Pancreas (tissue), 10 donors: ENCODE measurements around the gene GMPPA. TPM values are rescaled to one million over a fixed set of nuclear protein-coding genes. Genes with fewer than 3 reads are reported as not detected.
A peak's percentile ranks its signal among the peaks of the same experiment; 100 is the strongest.

Experiments
- ATAC-seq, 4 donors: fragments of 200-7000 bp; cut with Tn5 transposase; one replicate each; pipeline versions ENCODE4 v1.8.0 to v1.9.1; 2020; ENCODE audit warnings: mild to moderate bottlenecking in 4 of 4, moderate library complexity in 4 of 4
- DNase-seq, 6 donors: peaks; one replicate each; pipeline ENCODE4 v3.0.0-alpha.2; 2020
- FAIRE-seq: peaks from 2 replicates; lab custom pipeline; 2012; peaks lifted over from hg19 to GRCh38; lab: Jason Lieb, UNC
- H3K27ac ChIP-seq, 4 donors: fragments of 200-600 bp; sonication (generic); 1 replicate in 3 of 4; 2 replicates in 1 of 4; pipeline versions ENCODE4 v1.5.0 to v1.8.0; 2020
- H3K27me3 ChIP-seq, 4 donors: fragments of 200-600 bp; one replicate each; pipeline ENCODE4 v1.8.0; 2021
- H3K36me3 ChIP-seq, 3 donors: fragments of 200-600 bp; sonication (generic) in 1 of 3; one replicate each; pipeline versions ENCODE4 v1.5.0 to v1.8.0; 2020 to 2021
- H3K4me1 ChIP-seq, 3 donors: fragments of 200-600 bp; one replicate each; pipeline ENCODE4 v1.8.0; 2021
- H3K4me3 ChIP-seq, 4 donors: fragments of 200-600 bp; sonication (generic) in 2 of 4; one replicate each; pipeline versions ENCODE4 v1.5.0 to v1.8.0; 2020 to 2021
- H3K9me3 ChIP-seq, 4 donors: fragments of 200-600 bp; one replicate each; pipeline ENCODE4 v1.8.0; 2021
- CTCF ChIP-seq, 4 donors: fragments of 200-600 bp; sonication (generic) in 3 of 4; IDR thresholded peaks; one replicate each; pipeline versions ENCODE4 v1.5.0 to v1.8.0; 2021; ENCODE audit warnings: antibody characterized with exemption in 4 of 4
- whole genome bisulfite sequencing, 2 donors: extraction: QIAGEN DNeasy Blood & Tissue Kit; methylation state at CpG; one replicate each; pipeline ENCODE4 v1.1.7; 2013; 5-methylcytosine and 5-hydroxymethylcytosine counted together
- intact Hi-C, 3 donors: fragments of 100-400 bp; cut with DNase I; formaldehyde crosslinking; loops; one replicate each; pipeline versions ENCODE4 v1.11.1 to v1.14.2; 2022
- polyA plus RNA-seq, 2 donors: library from polyadenylated mRNA; stranded (reverse); fragments of 200-250 nt; gene quantifications; one replicate each; pipeline ENCODE4 v1.2.3, GENCODE V29; 2013
- total RNA-seq, 6 donors: library from RNA; stranded (reverse); fragmentation: NEBNext Ultra II Directional in 4 of 6; extraction: Animal tissue kit (Norgen Biotek cat#: 25700) in 4 of 6; gene quantifications; one replicate each; pipeline versions ENCODE4 v1.2.1 to v1.2.4, GENCODE V29; 2021 to 2023
- donor health status: healthy with polysubstance abuse.
- donor health status: DM: no; HTN: no; CAD: no; lungs with moderate emphysema.
- donor health status: DM: no; HTN: no; CAD: no.
- donor health status: control.
- donor health status: control.
- donor health status: Bipolar disorder and iron deficiency.
- donor health status: DM: yes; HTN: yes; CAD: no.
- donor health status: DM: no; HTN: no; CAD: no.
- donor health status: DM: no; HTN: no; CAD: no.
- donor health status: DM: yes; HTN: yes; CAD: no.

The GMPPA gene
- total and polyA plus RNA-seq, 8 donors: 24.4 to 90.8 (median 35.6) TPM

- ATAC-seq (no peak), FAIRE-seq (no peak), DNase-seq (peak in 1 of 6 donors; percentile 64)
- Histone ChIP-seq H3K36me3 (peaks cover 2 to 16% (median 7%) of the 10 kb centered on the region in 3 donors), H3K27me3 (no peaks in the 10 kb centered on the region), H3K9me3 (no peaks in the 10 kb centered on the region), H3K4me1 (peaks cover 0 to 9% (median 5%) of the 10 kb centered on the region in 3 donors), H3K4me3 (peak overlapping the region; percentile 75 to 92 (median 84)), H3K27ac (no peak overlapping the region)
- TF ChIP-seq CTCF (IDR thresholded peaks at IDR 0.05): no peak
- 26 to 40% methylated on average over 9 of the region's 9 CpGs for WGBS, 2 donors
- intact Hi-C loops: loop anchor here in 1 of 3 donors (5.0 kb wide), 1 partner anchor 98 kb away; no protein-coding TSS in a partner anchor
These were observed 45.9 kb downstream of the GMPPA start for GRCh38 chr2:219544567-219544966.

DNA sequence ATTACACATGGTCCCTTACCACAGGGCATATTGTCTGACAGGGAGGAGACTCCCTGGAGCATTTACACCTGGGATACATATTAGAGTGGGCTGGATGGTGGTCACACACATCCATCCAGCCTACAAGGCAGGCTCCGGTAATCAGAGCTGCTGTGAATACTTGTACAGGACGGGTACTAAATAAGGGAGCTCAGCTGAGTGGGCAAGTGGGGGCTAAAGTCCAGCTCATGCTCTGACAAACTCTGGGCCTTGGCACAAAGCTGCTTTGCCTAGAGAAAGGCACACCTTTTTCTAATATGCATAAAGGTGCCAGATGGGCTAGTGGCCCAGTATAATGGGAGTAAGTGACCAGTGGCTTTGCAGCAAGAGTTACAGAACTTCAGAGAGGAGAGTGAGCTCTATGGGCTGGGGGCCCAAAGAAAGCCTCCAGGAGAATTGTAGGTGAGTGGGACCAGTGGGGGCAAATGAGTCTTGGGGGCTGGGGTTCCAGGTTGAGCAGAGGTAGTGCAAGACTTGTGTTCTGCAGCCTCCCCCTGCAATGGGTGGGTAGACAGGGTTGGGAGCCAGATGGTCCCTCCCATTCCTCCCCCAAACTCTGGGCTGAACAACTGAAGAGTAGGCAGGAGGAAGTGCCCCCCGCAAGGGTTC lies 46.7 kb downstream of the GMPPA start:
- intact Hi-C loops: loop anchor here in 1 of 3 donors (5.0 kb wide), 1 partner anchor 87 kb away; no protein-coding TSS in a partner anchor
- H3K4me1 ChIP-seq: peaks cover 0 to 9% (median 5%) of the 10 kb centered on the region in 3 donors
- peaks cover 2 to 7% (median 2%) of the 10 kb centered on the region in 3 donors for H3K36me3 ChIP-seq
- no peak for TF ChIP-seq CTCF (IDR thresholded peaks at IDR 0.05)
- DNase-seq (no peak), FAIRE-seq (no peak), ATAC-seq (no peak)
- H3K27me3 ChIP-seq: no peaks in the 10 kb centered on the region
- no peak overlapping the region for H3K27ac ChIP-seq
- WGBS, 2 donors: 85 to 92% methylated on average over 3 of the region's 3 CpGs
- no peaks in the 10 kb centered on the region for H3K9me3 ChIP-seq
- no peak overlapping the region for H3K4me3 ChIP-seq

- no peaks in the 10 kb centered on the region for H3K27me3 ChIP-seq
- peaks cover 0 to 9% (median 5%) of the 10 kb centered on the region in 3 donors for H3K4me1 ChIP-seq
- no peak for FAIRE-seq
- no peak for ATAC-seq
- H3K27ac ChIP-seq: no peak overlapping the region
- intact Hi-C loops: loop anchor here in 1 of 3 donors (5.0 kb wide), 1 partner anchor 86 kb away; no protein-coding TSS in a partner anchor
- peaks cover 0 to 2% (median 0%) of the 10 kb centered on the region in 3 donors for H3K36me3 ChIP-seq
- no peak overlapping the region for H3K4me3 ChIP-seq
- no peak for TF ChIP-seq CTCF (IDR thresholded peaks at IDR 0.05)
- no peak for DNase-seq
- H3K9me3 ChIP-seq: no peaks in the 10 kb centered on the region
- WGBS, 2 donors: 74 to 82% methylated on average over 4 of the region's 4 CpGs
These were observed 47.3 kb downstream of the GMPPA start for GRCh38 chr2:219545943-219546352.

GRCh38 chr2:219547621-219548020 lies 48.9 kb downstream of the GMPPA start:
- no peak overlapping the region for H3K27ac ChIP-seq
- intact Hi-C loops: loop anchor here in 1 of 3 donors (5.0 kb wide), 1 partner anchor 85 kb away; no protein-coding TSS in a partner anchor
- H3K4me1 ChIP-seq: peaks cover 0 to 8% (median 4%) of the 10 kb centered on the region in 3 donors
- DNase-seq (peak in 1 of 6 donors; percentile 77), ATAC-seq (no peak), FAIRE-seq (no peak)
- no peak for TF ChIP-seq CTCF (IDR thresholded peaks at IDR 0.05)
- H3K27me3 ChIP-seq: no peaks in the 10 kb centered on the region
- H3K9me3 ChIP-seq: no peaks in the 10 kb centered on the region
- H3K4me3 ChIP-seq: no peak overlapping the region
- WGBS, 2 donors: 94 to 95% methylated on average over 24 to 26 of the region's 26 CpGs
- H3K36me3 ChIP-seq: no peaks in the 10 kb centered on the region

DNA sequence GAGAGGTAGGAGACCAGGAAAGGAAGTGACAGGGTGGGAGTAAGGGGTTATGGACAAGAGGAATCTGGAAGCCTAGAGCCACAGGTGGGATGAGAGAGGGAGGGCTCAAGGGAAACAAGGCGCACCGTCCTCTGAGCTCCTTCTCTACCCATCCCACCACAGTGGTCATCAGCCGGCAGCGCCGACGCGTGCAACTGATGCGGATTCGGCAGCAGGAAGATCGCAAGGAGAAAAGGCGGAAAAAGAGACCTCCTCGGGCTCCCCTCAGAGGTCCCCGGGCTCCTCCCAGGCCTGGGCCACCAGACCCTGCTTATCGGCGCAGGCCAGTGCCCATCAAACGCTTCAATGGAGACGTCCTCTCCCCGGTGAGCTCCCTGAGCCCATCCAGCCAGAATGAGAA lies 50.3 kb downstream of the GMPPA start:
- intact Hi-C loops: loop anchor here in 1 of 3 donors (5.0 kb wide), 1 partner anchor 83 kb away; no protein-coding TSS in a partner anchor
- TF ChIP-seq CTCF (IDR thresholded peaks at IDR 0.05): no peak
- ATAC-seq: no peak
- H3K36me3 ChIP-seq: no peaks in the 10 kb centered on the region
- peak in 1 of 6 donors; percentile 23 for DNase-seq
- 94 to 95% methylated on average over 13 to 18 of the region's 18 CpGs for WGBS, 2 donors
- H3K27me3 ChIP-seq: no peaks in the 10 kb centered on the region
- peaks cover 0 to 13% (median 4%) of the 10 kb centered on the region in 3 donors for H3K4me1 ChIP-seq
- H3K4me3 ChIP-seq: no peak overlapping the region
- FAIRE-seq: no peak
- H3K27ac ChIP-seq: no peak overlapping the region
- H3K9me3 ChIP-seq: no peaks in the 10 kb centered on the region
